C4-2B (cell line): ENCODE measurements around the gene MIGA1.
A peak's percentile ranks its signal among the peaks of the same experiment; 100 is the strongest.
"Not testable (repeated sequence)": the region's sequence is repeated elsewhere in the genome, so short reads cannot be mapped to it uniquely, and the experiment has no call there.

ENCODE experiments used
- H3K27ac ChIP-seq: fragments of 450-650 bp; 2 replicates; pipeline ENCODE4 v1.5.1; 2017
- ZFX ChIP-seq: fragments of 450-650 bp; IDR thresholded peaks from 2 replicates; pipeline ENCODE4 v1.6.1; 2017
- TF ChIP-seq, protein P1 (sequence below): fragments of 450-650 bp; conservative IDR thresholded peaks from 2 replicates; pipeline ENCODE4 v1.5.1; 2017; ENCODE audit warnings: mild to moderate bottlenecking

Gene MIGA1

GRCh38 chr1:77776007-77776700 lies 3.3 kb upstream of the MIGA1 start:
- TF ChIP-seq ZFX = no peak
- TF ChIP-seq, protein P1, sequence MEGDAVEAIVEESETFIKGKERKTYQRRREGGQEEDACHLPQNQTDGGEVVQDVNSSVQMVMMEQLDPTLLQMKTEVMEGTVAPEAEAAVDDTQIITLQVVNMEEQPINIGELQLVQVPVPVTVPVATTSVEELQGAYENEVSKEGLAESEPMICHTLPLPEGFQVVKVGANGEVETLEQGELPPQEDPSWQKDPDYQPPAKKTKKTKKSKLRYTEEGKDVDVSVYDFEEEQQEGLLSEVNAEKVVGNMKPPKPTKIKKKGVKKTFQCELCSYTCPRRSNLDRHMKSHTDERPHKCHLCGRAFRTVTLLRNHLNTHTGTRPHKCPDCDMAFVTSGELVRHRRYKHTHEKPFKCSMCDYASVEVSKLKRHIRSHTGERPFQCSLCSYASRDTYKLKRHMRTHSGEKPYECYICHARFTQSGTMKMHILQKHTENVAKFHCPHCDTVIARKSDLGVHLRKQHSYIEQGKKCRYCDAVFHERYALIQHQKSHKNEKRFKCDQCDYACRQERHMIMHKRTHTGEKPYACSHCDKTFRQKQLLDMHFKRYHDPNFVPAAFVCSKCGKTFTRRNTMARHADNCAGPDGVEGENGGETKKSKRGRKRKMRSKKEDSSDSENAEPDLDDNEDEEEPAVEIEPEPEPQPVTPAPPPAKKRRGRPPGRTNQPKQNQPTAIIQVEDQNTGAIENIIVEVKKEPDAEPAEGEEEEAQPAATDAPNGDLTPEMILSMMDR = no peak
- no peak overlapping the region for H3K27ac ChIP-seq

- no peak overlapping the region for H3K27ac ChIP-seq
- TF ChIP-seq, protein P1 = no peak
- TF ChIP-seq ZFX = no peak
These were observed 2.2 kb downstream of the MIGA1 start for GRCh38 chr1:77781683-77782082.

- TF ChIP-seq, protein P1 = no peak
- no peak for TF ChIP-seq ZFX
- H3K27ac ChIP-seq = no peak overlapping the region
These were observed 3.7 kb downstream of the MIGA1 start for GRCh38 chr1:77783141-77783540.

DNA sequence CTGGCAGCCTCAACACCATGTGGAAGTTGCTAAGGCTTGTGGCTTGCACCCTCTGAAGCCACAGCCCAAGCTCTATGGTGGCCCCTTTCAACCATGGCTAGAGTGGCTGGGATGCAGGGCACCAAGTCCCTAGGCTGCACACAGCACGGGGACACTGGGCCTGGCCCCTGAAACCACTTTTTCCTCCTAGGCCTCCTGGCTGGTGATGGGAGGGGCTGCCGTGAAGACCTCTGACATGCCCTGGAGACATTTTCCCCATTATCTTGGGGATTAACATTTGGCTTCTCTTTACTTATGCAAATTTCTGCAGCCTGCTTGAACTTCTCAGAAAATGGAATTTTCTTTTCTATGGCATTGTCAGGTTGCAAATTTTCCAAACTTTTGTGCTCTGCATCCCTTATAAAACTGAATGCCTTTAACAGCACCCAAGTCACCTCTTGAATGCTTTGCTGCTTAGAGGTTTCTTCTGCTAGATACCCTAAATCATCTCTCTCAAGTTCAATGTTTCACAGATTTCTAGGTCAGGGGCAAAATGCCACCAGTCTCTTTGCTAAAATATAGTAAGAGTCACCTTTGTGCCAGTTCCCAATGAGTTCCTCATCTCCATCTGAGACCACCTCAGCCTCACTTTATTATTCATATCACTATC lies 6.8 kb downstream of the MIGA1 start:
- H3K27ac ChIP-seq = not testable (repeated sequence)

- no peak overlapping the region for H3K27ac ChIP-seq
- TF ChIP-seq ZFX = no peak
- TF ChIP-seq, protein P1 = no peak
These were observed 15.1 kb downstream of the MIGA1 start for GRCh38 chr1:77794550-77794949.

GRCh38 chr1:77796695-77797405 lies 17.4 kb downstream of the MIGA1 start:
- peak overlapping the region; percentile 34; the same call in 1 of the 2 replicates for H3K27ac ChIP-seq
- TF ChIP-seq, protein P1 = peak; percentile 62
- TF ChIP-seq ZFX = no peak

- H3K27ac ChIP-seq = no peak overlapping the region
- no peak for TF ChIP-seq ZFX
- TF ChIP-seq, protein P1 = no peak
These were observed 18.5 kb downstream of the MIGA1 start for GRCh38 chr1:77797991-77798390.
